ENCODE data around the gene MBNL2.
"Not testable (repeated sequence)": the region's sequence is repeated elsewhere in the genome, so short reads cannot be mapped to it uniquely, and the experiment has no call there.

MBNL2 gene

GRCh38 chr13:97347255-97347932, 125.3 kb downstream of the MBNL2 start:
- no peak for DNase-seq (ENCODE audit: low spot score)

DNA sequence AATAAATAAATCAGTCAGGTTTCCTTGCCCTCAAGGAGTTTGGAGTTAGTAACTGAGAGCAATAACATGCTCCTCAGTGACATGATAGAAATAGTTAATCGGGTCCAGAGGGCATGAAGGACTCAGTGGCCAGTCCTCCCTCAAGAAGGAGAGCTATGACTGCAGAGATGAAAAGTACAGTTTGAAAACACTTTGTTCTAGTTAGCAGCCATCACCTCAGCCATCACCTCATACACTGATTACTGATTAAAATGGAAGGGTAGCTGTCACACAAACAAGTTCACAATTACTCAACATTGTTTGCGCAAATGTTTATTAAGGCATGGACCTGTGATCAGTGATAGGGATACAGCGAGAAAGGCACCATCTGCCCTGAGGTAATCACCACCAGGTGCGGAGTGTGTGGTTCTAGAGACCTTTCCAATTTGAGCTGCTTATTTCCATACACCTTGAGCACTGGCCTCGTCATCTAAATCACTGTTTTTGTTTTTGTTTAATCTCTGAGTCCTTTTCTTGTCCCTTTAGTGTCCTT, 126.5 kb downstream of the MBNL2 start:
- no peak for DNase-seq (ENCODE audit: low spot score)

DNA sequence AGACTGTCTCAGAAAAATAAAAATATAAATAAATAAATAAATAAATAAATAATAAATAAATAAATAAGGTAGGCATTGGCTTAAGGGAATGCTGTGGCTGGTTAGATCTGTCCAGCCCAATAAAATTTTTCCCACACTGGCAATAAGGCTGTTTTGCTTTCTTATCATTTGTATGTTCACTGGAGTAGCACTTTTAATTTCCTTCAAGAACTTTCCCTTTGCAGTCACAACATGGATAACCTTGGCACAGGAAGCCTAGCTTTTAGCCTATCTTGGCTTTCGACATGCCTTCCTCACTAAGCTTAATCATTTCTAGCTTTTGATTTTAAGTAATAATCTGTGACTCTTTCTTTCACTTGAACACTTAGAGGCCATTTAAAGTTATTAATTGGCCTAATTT, 129.9 kb downstream of the MBNL2 start:
- DNase-seq (ENCODE audit: low spot score), result not testable (repeated sequence)

DNA sequence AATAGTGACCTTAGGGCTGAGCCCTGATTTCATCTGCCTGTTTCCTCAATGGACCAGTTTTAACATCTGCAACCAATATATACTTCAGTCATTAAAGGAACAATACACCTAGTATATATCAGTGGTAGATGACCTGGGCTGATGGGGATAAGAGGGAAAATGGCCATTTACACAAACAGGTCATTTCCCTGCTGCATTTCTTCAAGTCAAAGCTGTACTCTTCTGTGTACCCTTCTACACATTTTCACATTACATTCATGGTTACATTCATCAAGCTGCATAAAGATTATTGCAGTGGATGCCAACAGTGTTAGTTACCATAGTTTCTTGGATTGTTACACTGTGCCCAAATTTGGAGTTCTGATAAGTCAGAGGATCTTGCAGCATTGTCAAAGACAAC, 130.7 kb downstream of the MBNL2 start:
- no peak for DNase-seq (ENCODE audit: low spot score)

DNA sequence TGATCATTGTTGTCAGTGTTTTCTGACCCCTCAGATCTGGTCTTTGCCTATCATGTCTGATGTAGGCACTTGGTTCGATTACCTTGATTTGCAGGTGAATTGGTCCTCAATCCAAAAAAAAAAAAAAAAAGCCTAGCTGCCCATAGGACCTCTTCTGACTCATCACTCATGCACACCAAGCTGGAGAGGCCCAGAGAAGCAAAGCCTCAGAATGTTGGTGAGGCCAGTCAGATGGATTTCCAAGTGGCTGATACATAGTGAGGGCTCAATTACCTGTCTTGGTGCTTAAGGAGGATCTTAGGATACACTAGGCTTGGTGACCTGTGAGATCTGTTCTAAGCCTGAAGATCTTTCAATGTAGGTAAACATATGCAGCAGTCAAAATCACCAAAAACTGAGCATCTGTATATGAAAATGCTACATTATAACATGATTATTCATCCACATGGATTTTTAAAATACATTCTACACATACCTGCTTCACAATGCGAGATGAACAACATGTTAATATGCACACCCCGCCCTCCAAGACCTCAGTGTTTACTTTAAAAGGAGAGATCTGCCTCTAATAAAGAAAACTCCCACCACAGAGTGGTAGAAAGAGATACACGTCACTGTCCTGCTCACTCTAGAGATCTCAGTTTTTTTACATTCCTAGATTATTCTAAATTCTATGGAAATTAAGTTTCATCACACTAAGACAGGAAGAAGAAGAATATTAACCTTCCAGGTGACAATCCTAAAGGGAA, 132.0 kb downstream of the MBNL2 start:
- DNase-seq (ENCODE audit: low spot score), result no peak

DNA sequence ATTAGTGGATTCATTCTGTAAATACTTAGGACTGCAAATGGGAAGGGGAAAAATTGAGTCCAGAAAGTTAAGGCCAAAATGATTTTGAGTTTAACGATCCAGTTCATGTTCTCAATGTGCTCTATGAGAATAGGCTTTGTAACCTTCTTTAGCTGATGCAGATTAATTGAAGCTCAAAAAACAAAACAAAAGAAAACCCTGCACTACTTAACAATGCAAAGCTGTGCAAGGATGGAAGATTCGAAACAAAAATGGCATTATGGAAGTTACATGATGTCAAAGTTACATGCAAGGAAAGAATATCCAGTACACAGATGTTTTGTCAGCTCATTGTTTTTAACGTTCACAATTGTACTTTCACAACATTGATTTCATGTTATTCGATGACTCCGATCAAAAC, 132.7 kb downstream of the MBNL2 start:
- peak; percentile 51 for DNase-seq (ENCODE audit: low spot score)

GRCh38 chr13:97356592-97356991, 134.5 kb downstream of the MBNL2 start:
- no peak for DNase-seq (ENCODE audit: low spot score)

DNA sequence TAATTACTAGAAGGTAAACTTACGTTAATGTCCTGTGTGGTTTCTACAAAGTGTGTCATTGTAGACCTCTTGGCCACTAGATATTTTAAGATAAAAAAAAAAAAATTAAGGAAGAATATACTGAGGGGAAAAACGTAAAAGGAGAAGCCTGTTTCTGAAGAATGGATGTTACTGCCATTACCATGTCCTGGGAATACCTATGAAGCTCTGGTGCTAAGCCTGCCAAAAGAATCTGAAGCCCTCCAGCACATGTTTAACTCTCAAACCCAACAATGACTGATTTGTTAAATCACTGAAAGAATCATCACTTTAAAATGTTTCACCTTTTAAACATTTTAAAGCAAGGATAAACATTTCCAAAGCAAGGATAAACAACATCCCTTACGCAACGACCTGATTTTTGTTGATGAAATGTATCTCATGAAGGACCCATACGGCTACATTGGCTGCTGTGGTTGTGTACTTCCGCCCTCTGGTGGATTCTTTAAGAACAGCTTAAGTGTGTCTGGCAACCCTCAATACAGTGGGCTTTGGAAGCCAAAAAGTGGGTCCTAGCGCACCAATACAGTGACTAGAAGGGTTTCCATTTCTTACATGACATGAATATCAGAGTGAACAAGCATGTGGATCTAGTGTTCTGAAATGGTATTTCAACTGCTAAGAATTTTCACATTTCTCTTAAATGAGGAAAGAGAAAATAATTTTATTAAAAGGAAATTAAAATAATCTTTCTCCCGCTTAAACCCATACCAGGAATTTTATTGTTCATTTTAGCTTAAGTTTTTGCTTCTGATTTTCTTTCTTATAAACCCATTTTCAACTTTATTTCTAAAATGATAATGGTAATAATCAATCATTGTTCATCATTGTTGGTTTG, 137.3 kb downstream of the MBNL2 start:
- DNase-seq (ENCODE audit: low spot score), result peak; percentile 85

DNA sequence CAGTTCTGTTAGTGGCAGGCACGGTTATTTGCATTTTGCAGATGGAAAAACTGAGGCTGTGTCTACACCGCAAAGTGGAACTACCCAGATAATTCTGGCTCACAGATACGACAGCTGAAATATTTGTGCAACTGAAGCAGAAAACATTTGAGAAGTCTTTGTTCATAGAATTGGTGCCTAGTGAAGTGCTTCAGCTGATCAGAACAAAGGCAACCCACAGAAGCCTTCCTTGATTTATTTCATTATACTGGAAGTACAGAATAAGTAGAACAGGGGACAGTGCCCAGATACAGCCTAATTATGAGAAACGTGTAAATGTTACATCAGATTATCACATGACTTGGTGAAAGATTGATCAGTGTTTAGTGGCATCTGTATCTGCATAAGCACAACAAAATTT, 138.5 kb downstream of the MBNL2 start:
- DNase-seq (ENCODE audit: low spot score), result no peak

DNA sequence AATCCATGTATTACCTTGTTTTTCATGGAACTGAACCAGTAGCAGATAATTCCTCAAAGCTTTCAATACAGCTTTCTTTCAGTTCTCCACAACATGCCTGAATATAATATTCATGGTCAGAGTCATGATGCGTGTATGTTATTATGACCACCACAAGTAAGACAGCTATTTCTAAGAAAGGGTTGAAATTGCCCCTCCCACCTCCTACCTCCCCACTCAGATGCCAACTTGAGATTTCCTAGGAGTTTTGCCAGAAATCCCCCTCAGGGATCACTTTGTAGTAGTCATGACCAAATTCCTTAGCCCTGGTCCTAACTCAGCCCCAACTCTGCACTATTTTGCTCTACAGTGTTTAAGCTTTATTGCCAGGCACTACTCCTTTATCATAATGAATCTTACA, 141.9 kb downstream of the MBNL2 start:
- DNase-seq (ENCODE audit: low spot score), result no peak

DNA sequence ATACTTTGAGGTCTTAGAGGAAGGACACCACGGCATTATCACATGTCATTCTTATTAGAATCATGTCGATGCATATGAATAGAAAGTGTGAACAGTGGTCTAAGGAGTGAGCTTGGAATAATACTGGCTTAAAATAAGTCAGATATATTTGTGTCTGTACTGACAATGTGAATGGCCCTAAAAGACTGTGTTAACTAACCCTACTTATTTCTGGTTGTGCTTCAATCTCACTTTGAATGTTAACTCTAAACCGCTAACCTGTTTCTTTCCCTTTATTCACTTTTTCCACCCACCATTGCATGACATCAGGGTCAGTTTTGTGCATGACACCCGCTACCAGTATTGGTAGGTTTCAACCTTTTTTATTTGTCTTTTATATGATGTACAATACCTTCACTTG, 142.7 kb downstream of the MBNL2 start:
- no peak for DNase-seq (ENCODE audit: low spot score)

DNA sequence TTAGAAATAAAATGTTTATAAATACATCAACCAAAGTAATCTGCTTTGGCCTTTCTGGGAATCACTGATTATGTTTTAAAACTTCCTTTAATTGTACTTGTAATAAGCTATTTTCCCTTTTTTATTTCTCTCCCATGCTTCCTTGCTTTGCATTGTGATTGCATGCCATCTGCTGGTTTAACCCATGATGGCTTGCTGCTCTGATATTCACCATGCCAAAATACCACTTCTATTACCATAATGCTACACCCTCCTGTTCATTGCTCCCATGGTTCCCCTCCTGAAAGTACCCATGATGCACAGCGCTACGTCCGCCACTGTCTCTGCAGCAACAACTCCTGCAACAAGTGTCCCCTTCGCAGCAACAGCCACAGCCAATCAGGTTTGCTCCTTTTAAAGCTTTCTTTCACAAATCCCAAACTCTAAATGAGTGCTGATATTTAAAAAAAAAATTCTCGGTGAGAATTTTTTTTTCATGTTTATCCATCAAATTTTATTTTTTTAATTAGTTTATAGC, 144.1 kb downstream of the MBNL2 start:
- no peak for DNase-seq (ENCODE audit: low spot score)

DNA sequence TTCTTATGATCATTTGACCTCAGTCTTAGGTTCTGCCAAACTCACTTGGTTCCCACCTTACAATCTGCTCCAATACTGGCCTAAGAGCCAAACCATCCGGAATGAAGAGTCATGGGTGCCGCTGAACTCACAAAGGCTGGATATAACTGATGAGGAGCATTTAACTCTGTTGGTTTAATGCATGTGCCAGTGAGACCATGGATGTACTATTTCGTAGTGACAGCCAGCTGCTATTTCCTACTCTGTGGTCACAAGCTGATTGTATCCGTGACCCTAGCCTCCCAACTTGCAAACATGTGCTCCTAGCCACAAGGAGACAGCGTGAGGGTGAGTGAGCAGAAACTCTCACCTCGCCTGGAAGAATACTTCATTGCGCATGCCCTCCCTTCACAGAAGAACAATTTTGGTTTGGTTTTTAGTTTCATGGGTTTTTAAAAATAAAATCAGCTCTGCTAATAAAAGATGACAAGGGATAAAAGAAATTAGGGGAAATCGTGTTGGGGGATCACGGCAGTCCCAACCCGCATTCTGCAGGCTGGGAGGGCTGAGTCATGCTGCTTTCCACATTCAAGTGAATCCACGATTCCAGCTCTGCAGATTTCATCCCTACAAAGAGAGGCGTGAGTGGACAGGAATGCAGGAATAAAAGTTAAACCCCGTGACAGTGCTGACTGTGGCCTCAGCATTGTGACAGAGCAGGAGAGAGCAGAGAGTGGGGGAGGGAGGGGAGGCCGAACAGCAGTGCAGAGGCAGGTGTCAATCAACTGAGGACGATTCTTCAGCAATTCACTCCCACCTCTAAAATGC, 145.1 kb downstream of the MBNL2 start:
- peak; percentile 51 for DNase-seq (ENCODE audit: low spot score)

DNA sequence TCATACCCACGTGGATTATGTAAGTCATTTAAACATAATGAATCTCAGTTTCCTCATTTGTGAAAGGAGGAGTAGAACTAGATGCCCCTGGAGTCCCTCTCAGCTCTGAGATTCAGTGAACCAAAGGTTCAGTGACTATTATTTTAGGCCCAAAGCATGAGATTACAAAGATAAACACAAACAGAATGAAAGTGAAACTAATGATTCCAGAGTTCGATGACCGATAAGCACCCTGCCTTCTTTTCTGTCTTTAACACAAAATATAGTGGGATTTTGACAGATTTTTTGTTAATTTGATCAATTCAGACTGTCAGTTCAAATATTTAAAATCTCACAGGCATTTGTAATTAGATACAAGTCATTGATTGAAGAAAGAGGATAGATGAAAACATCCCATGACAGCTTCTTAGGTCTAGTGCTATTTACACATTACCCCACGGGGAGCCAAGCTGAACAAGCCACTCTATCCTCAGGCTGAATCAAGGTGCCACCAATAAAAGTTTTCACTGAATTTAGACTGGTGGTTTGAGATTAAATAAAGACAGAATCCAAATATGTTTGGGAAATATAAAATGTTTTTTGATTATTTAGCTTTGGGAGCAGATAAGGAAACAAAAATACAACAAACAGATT, 147.2 kb downstream of the MBNL2 start:
- no peak for DNase-seq (ENCODE audit: low spot score)

DNA sequence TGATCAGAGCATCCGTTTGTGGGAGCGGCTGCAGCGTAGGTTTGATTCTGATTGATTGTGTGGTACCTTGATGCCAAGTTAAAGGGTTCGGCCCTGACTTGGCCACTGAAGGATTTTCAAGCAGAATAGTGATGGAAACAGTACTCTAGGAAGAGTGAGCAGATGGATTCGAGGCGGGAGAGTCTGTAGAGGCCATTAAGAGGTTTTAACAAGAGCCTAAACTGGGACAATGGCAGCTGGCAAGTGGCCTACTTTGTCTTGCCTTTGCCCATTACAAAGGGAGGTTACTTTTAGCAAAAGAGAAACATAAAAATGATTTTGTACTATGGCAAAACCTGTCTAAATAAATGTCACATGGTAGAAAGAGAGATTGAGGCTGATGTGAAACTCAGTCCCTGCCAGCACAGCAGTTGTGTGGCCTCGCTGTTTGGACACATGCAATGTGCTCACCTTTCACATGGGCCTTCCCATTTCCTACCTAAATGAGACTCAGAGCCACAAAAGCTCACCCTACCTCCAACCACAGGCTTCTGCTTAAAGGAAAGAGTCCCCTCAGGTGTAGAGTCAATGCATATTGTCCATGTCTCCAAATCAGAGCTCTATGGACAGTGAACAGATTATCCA, 149.5 kb downstream of the MBNL2 start:
- no peak for DNase-seq (ENCODE audit: low spot score)

DNA sequence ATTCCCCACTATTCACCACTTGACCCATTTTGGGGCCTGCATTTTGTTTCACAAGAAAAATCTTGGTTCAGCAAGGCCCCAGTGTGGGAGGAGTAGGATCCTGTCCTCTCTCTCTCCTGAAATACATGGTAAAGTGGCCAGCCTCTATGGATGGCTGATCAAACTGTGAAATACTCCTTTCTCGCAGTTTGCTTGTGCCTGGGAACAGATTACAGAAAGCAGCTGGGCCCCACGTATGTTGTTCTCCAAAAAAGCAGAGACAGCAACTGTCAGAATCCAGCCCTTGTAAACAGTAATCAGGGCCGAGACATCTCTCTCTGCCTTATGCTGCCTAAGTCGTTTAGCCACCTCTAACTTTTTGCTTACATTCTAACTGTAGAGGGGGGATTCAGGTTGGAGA, 150.8 kb downstream of the MBNL2 start:
- DNase-seq (ENCODE audit: low spot score), result no peak

DNA sequence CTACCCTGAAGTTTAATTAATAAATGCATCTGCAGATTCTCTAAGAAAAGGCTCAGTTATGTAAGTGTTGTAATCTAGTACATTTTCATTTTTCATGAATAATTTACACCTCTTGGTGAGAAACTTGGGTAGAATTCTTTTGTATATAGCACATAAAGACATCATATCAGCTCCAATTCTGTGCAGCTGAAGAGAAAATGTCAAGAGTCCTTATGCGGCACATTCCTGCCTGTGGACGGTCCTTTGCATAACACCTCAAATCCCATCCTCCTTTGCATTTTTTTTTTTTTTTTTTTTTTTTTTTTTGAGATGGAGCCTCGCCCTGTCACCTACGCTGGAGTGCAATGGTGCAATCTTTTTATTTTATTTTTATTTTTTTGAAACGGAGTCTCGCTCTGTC, 151.7 kb downstream of the MBNL2 start:
- DNase-seq (ENCODE audit: low spot score), result no peak

- DNase-seq (ENCODE audit: low spot score), result no peak
These were observed 154.8 kb downstream of the MBNL2 start for GRCh38 chr13:97376981-97377380.

DNA sequence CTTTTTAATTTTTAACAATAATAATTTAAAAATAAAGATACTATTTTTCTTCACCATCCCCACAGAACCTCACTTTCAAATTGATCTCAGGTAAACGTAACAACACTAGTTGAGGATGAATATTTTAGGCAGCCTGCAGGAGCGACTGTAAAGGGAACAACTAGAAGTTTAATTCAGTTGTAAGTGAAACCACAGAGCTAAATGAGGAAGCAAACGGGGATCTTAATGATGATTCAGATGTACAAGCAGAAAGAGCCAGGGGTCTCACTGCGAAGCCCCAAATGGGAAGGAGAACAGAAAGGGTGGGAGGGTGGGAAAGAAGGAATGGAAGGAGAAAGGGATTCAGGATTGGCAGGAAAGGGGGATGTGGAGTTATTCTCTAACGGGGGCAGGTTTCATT, 157.3 kb downstream of the MBNL2 start:
- DNase-seq (ENCODE audit: low spot score), result no peak

DNA sequence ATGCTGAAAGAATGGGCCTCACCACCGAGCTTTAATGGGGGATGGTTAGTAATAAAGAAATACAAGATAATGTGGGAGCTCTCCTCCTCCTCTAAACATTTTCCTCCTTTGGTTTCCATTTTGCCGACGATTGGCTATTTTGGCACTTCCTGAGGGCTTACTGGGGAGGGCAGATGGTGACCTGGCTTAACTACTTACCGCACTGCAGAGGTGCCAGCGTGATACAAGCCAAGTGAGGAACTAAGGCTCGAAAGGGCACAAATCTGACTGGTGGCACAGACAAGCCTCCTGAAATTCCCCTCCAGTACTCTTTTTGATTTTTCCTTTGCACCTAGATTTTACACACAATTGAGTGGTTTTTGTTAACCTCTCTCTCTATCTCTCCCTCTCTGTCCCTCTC, 158.6 kb downstream of the MBNL2 start:
- DNase-seq (ENCODE audit: low spot score), result no peak

GRCh38 chr13:97381189-97381588, 159.1 kb downstream of the MBNL2 start:
- DNase-seq (ENCODE audit: low spot score), result no peak

Data from globus pallidus (tissue), 1 donor.